ENCODE results near the gene OOSP4A.

DNA sequence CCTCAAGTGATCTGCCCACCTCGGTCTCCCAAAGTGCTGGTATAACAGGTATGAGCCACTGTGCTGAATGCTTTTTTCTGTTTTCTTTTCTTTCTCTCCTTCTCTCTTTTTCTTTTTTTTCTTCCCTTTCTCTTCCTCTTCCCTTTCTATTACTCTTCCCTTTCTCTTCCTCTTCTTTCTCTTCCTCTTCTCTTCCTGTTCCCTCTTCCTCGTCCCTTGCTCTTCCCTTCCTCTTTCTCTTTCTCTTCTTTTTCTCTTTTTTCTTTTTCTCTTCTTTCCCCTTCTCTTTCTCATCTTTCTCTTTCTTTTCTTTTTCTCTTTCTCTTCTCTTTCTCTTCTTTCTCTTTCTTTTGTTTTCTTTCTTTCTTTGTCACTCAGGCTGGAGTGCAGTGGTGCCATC lies 24.4 kb upstream of the OOSP4A start:
- TF ChIP-seq, protein P1, sequence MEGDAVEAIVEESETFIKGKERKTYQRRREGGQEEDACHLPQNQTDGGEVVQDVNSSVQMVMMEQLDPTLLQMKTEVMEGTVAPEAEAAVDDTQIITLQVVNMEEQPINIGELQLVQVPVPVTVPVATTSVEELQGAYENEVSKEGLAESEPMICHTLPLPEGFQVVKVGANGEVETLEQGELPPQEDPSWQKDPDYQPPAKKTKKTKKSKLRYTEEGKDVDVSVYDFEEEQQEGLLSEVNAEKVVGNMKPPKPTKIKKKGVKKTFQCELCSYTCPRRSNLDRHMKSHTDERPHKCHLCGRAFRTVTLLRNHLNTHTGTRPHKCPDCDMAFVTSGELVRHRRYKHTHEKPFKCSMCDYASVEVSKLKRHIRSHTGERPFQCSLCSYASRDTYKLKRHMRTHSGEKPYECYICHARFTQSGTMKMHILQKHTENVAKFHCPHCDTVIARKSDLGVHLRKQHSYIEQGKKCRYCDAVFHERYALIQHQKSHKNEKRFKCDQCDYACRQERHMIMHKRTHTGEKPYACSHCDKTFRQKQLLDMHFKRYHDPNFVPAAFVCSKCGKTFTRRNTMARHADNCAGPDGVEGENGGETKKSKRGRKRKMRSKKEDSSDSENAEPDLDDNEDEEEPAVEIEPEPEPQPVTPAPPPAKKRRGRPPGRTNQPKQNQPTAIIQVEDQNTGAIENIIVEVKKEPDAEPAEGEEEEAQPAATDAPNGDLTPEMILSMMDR (conservative IDR thresholded peaks at IDR 0.05 in 1 of 2, IDR thresholded peaks at IDR 0.05 in 1 of 2; ENCODE audit: low read depth in 1 of 2, low read length in 2 of 2) = no peak
- TF ChIP-seq EZH2 (IDR thresholded peaks at IDR 0.05; ENCODE audit: low read length, missing control alignments) = no peak

All from fibroblast of lung (primary cell).